Astrocyte (in vitro differentiated cells and primary cell): ENCODE results near the gene ZBTB16.

Source experiments
- EZH2 ChIP-seq: IDR thresholded peaks from 2 replicates; pipeline ENCODE4 v1.6.1; 2012; ENCODE audit warnings: mild to moderate bottlenecking, low read length, inconsistent platforms; ENCODE audit not compliant: insufficient read depth
- TF ChIP-seq, protein P1 (sequence below): IDR thresholded peaks from 2 replicates; pipeline ENCODE4 v1.5.1; 2011; ENCODE audit warnings: low read depth, mild to moderate bottlenecking, inconsistent platforms, low read length, moderate library complexity; ENCODE audit not compliant: insufficient read depth

DNA sequence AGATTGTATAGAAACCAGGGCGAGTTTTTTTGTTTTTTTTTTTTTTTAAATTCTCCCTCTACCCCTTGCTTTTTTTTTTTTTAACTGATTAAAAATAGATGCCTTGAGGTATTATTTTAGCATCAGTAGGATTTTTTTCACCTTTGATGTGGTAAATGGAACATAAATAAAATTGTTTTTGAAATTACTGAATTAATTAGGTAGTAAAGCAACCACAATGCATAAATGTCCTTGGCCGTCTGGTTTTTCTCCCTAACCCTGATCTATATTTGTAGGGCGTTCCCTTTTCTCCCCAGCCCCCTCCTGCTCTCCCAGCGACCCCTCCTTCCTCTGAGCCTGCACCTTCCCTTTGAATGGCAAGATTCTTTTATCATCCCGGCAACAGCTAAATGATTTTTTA, 107.8 kb downstream of the ZBTB16 start:
- TF ChIP-seq, protein P1, sequence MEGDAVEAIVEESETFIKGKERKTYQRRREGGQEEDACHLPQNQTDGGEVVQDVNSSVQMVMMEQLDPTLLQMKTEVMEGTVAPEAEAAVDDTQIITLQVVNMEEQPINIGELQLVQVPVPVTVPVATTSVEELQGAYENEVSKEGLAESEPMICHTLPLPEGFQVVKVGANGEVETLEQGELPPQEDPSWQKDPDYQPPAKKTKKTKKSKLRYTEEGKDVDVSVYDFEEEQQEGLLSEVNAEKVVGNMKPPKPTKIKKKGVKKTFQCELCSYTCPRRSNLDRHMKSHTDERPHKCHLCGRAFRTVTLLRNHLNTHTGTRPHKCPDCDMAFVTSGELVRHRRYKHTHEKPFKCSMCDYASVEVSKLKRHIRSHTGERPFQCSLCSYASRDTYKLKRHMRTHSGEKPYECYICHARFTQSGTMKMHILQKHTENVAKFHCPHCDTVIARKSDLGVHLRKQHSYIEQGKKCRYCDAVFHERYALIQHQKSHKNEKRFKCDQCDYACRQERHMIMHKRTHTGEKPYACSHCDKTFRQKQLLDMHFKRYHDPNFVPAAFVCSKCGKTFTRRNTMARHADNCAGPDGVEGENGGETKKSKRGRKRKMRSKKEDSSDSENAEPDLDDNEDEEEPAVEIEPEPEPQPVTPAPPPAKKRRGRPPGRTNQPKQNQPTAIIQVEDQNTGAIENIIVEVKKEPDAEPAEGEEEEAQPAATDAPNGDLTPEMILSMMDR = no peak
- no peak for TF ChIP-seq EZH2
